Epithelial cell of esophagus (primary cell): ENCODE measurements around the gene KREMEN1.

Source experiments
- DNase-seq: peaks from one replicate; pipeline ENCODE4 v3.0.0; 2010; ENCODE audit warnings: low read depth
- H3K4me3 ChIP-seq: 2 replicates; pipeline ENCODE4 v1.5.1; 2011; ENCODE audit warnings: mild to moderate bottlenecking, low read length, control low read depth
- TF ChIP-seq, protein P1 (sequence below): IDR thresholded peaks from 2 replicates; pipeline ENCODE4 v1.5.1; 2011; ENCODE audit warnings: low read depth, mild to moderate bottlenecking, low read length, control low read depth, inconsistent platforms; ENCODE audit not compliant: insufficient read depth; ENCODE audit errors: missing control alignments

Gene KREMEN1

DNA sequence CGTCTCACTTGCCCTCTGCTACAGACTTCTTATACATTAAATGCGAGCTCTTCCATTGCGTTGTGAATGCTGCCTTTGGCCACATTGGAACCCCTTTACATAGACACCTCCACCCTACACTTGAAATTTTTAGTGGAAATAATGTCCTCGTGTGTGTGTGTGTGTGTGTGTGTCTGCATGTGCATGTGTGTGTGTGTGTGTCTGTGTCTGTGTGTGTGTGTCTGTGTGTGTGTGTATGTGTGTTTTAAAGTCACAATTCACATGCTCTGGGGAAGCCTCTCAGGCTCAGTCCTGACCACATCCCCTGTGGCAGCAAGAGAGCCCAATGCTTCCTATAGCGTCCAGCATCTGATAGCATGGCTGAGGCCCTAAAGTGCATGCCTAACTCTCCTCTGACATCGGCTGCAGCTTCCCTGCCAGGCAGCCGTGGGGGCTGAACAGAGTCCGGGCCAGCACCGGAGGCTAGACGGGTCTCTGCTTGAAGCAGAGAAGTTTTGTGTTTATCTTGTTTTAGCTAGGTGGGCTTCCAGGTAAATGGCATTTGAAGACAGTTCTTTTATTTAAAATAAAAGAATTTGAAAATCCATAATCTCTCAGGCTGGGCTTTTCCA lies 68.3 kb downstream of the KREMEN1 start:
- H3K4me3 ChIP-seq, result no peak overlapping the region
- TF ChIP-seq, protein P1, sequence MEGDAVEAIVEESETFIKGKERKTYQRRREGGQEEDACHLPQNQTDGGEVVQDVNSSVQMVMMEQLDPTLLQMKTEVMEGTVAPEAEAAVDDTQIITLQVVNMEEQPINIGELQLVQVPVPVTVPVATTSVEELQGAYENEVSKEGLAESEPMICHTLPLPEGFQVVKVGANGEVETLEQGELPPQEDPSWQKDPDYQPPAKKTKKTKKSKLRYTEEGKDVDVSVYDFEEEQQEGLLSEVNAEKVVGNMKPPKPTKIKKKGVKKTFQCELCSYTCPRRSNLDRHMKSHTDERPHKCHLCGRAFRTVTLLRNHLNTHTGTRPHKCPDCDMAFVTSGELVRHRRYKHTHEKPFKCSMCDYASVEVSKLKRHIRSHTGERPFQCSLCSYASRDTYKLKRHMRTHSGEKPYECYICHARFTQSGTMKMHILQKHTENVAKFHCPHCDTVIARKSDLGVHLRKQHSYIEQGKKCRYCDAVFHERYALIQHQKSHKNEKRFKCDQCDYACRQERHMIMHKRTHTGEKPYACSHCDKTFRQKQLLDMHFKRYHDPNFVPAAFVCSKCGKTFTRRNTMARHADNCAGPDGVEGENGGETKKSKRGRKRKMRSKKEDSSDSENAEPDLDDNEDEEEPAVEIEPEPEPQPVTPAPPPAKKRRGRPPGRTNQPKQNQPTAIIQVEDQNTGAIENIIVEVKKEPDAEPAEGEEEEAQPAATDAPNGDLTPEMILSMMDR, result no peak
- no peak for DNase-seq

DNA sequence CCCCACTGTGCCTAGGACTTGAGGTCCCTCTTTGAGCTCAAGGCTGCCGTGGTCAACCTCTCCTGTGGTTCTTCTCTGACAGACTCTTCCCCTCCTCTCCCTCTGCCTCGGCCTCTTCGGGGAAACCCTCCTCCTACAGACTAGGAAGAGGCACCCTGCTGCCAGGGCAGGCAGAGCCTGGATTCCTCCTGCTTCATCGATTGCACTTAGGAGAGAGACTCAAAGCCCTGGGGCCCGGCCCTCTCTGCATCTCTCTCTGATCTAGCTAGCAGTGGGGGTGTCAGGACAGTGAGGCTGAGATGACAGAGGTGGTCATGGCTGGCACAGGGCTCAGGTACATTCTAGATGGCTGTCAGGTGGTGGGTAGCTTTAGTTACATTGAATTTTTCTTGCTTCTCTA lies 69.3 kb downstream of the KREMEN1 start:
- no peak for DNase-seq
- no peak overlapping the region for H3K4me3 ChIP-seq
- TF ChIP-seq, protein P1, result no peak

GRCh38 chr22:29143941-29144785 lies 71.3 kb downstream of the KREMEN1 start:
- TF ChIP-seq, protein P1, result no peak
- no peak for DNase-seq

DNA sequence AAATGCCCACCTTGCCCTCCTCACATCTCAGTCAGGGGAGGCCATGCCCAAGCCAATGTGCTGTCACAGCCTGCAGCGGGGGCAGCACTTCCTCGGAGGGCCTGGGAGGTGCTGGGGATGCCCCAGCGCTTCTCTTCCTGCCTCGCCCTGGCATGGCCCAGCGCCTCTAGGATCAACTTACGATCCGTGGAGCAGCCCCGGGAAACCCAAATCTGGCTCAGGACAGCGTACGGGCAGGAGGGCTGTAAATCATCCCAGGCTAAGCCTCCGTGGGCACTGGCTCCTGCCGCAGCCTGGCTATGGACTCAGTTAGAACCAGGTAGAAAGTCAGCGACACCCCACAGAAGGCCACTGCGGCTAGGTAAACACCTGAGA lies 71.9 kb downstream of the KREMEN1 start:
- DNase-seq, result no peak
- TF ChIP-seq, protein P1, result no peak

More at GRCh38 chr22:29143941-29144785, 71.3 kb downstream of the KREMEN1 start:
- no peak overlapping the region for H3K4me3 ChIP-seq

DNA sequence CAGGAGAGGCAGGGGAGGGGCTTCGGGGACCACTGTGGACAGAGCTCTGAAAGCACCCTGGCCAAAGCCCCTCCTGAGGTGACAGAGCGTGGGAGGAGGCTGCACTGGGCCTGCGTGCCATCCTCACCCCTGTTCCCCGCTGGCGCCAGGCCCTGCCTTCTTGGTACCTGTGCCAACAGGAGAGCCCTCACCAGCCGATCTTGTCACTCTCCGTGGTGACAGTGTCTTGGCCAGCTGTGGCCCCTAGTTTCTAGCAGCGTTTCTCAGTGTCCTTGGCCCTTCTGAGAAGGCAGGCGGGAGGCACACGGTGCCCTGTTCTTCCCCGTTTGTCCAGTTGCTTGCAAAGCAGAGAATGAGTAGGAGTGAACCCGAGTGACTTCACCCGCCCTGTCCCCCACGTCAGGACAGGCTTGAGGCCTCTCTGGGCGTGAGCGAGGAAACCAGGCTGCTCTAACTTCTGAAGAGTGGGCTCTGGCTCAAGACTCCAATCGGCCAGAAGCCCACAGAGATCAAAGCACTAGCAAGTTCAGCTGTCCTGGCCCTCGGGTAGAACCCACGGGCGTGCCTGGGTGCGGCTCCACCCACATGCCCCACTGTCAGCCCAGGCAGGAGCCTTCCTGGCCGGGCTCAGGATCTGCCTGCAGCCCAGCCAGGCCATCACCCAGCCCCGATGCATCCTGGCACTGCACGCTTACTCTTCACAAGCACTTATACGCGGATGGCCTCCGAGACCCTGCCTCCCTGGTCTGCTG lies 72.7 kb downstream of the KREMEN1 start:
- DNase-seq, result no peak

More for the DNA sequence above, 71.9 kb downstream of the KREMEN1 start:
- no peak overlapping the region for H3K4me3 ChIP-seq

GRCh38 chr22:29146091-29146560 lies 73.3 kb downstream of the KREMEN1 start:
- DNase-seq, result no peak
- no peak overlapping the region for H3K4me3 ChIP-seq
- TF ChIP-seq, protein P1, result no peak

More for the DNA sequence above, 72.7 kb downstream of the KREMEN1 start:
- H3K4me3 ChIP-seq, result no peak overlapping the region
- TF ChIP-seq, protein P1, result no peak
